K562 (cell line): ENCODE measurements around the gene GAPDHS. TPM values are rescaled to one million over a fixed set of nuclear protein-coding genes. Genes with fewer than 3 reads are reported as not detected.

Source experiments
- ATAC-seq: fragments of 200-7000 bp; cut with Tn5 transposase; 3 replicates; pipeline ENCODE4 v1.9.1; 2020; ENCODE audit warnings: moderate library complexity
- BruUV-seq: library from RNA; stranded (reverse); fragments of 400-500 nt; replicated peaks from 2 replicates; lab custom pipeline; 2021; lab: Mats Ljungman, UMichigan
- CTCF ChIA-PET: fragments of 300-600 bp; formaldehyde crosslinking; extraction: SDS; loops from one replicate; lab custom pipeline; 2021; ENCODE audit warnings: low intra/inter-chr PET ratio; lab: Yijun Ruan, JAX
- POLR2A ChIA-PET: fragments of 300-600, 350-650 bp; sonication (Branson Sonifier 250); formaldehyde crosslinking; extraction: SDS; loops from one replicate; lab custom pipeline; 2021; ENCODE audit warnings: antibody characterized with exemption, inconsistent platforms; lab: Yijun Ruan, JAX
- DNase-seq, 4 experiments: peaks; one replicate each; pipeline versions ENCODE4 v3.0.0 to v3.0.0-alpha.2; 2011 to 2018; ENCODE audit warnings: low spot score in 3 of 4, mixed read lengths in 3 of 4; ENCODE audit errors: extremely low read depth in 1 of 4
- FAIRE-seq: peaks from 2 replicates; lab custom pipeline; 2011; peaks lifted over from hg19 to GRCh38; lab: Jason Lieb, UNC
- H2AFZ ChIP-seq: 2 replicates; pipeline ENCODE4 v1.6.0; 2011; ENCODE audit warnings: low read depth, low read length, control low read depth, inconsistent platforms
- H3K27ac ChIP-seq: fragments of 200-600 bp; 3 replicates; pipeline ENCODE4 v1.8.0; 2011; ENCODE audit warnings: low read depth, mild to moderate bottlenecking, control low read depth, inconsistent platforms, low read length, moderate library complexity, mixed read lengths; ENCODE audit errors: extremely low read depth
- H3K27me3 ChIP-seq, 2 experiments: fragments of 300-600 bp in 1 of 2; 2 replicates in 1 of 2; 3 replicates in 1 of 2; pipeline versions ENCODE4 v1.6.0 to v1.8.0; 2011; ENCODE audit warnings: inconsistent platforms in 2 of 2, low read length in 2 of 2, mild to moderate bottlenecking in 1 of 2, mixed read lengths in 1 of 2, moderate library complexity in 1 of 2; ENCODE audit not compliant: control insufficient read depth in 2 of 2, insufficient read depth in 2 of 2
- H3K36me3 ChIP-seq: fragments of 300-600 bp; 3 replicates; pipeline ENCODE4 v1.8.0; 2011; ENCODE audit warnings: mild to moderate bottlenecking, low read length, inconsistent platforms; ENCODE audit not compliant: control insufficient read depth, insufficient read depth
- H3K4me1 ChIP-seq, 2 experiments: fragments of 200-600 bp in 1 of 2; replicated peaks in 1 of 2; 2 replicates in 1 of 2; 3 replicates in 1 of 2; pipeline versions ENCODE4 v1.5.1 to v1.8.0; 2011; ENCODE audit warnings: inconsistent platforms in 2 of 2, low read length in 2 of 2, mild to moderate bottlenecking in 1 of 2, mixed read lengths in 1 of 2, moderate library complexity in 1 of 2; ENCODE audit not compliant: control insufficient read depth in 2 of 2, insufficient read depth in 2 of 2
- H3K4me2 ChIP-seq: 2 replicates; pipeline ENCODE4 v1.6.1; 2011; ENCODE audit warnings: low read length, control low read depth, inconsistent platforms, mixed read lengths; ENCODE audit not compliant: insufficient read depth
- H3K4me3 ChIP-seq: fragments of 200-600 bp; sonication (generic), shearing (Covaris generic); 2 replicates; pipeline ENCODE4 v1.5.1; 2016; ENCODE audit warnings: control low read depth, inconsistent platforms
- H3K79me2 ChIP-seq: fragments of 200-600 bp; 3 replicates; pipeline ENCODE4 v1.8.0; 2011; ENCODE audit warnings: low read length, inconsistent platforms; ENCODE audit not compliant: control insufficient read depth, insufficient read depth
- H3K9ac ChIP-seq, 2 experiments: 2 replicates each; pipeline versions ENCODE4 v1.6.0 to v1.6.1; 2011; ENCODE audit warnings: low read depth in 2 of 2, low read length in 2 of 2, control low read depth in 1 of 2, inconsistent platforms in 1 of 2, mild to moderate bottlenecking in 1 of 2, mixed read lengths in 1 of 2; ENCODE audit not compliant: insufficient read depth in 1 of 2
- H3K9me1 ChIP-seq: one replicate; pipeline ENCODE4 v1.6.0; 2011; ENCODE audit warnings: inconsistent platforms, mild to moderate bottlenecking, low read length, moderate library complexity; ENCODE audit not compliant: control insufficient read depth, insufficient read depth
- H3K9me3 ChIP-seq: replicated peaks from 2 replicates; pipeline ENCODE4 v1.5.1; 2011; ENCODE audit warnings: low read depth, low read length, inconsistent platforms; ENCODE audit not compliant: control insufficient read depth, insufficient read depth
- H4K20me1 ChIP-seq: replicated peaks from 2 replicates; pipeline ENCODE4 v1.6.1; 2011; ENCODE audit warnings: low read length, inconsistent platforms, mixed read lengths; ENCODE audit not compliant: control insufficient read depth, insufficient read depth
- CAMTA2 ChIP-seq: fragments of 250-450 bp; sonication (Bioruptor Pico); conservative IDR thresholded peaks from 2 replicates; pipeline ENCODE4 v1.5.1; 2022
- CBX8 ChIP-seq: fragments of 200-600 bp; sonication (generic); IDR thresholded peaks from 2 replicates; pipeline ENCODE4 v1.6.1; 2012; ENCODE audit warnings: borderline replicate concordance, mixed run types, low read depth, mild to moderate bottlenecking, moderate library complexity, mixed read lengths, low read length, control low read depth, inconsistent platforms; ENCODE audit not compliant: poor library complexity, severe bottlenecking; ENCODE audit errors: extremely low read depth
- NFIX ChIP-seq: fragments of 250-450 bp; sonication (Bioruptor Pico); IDR thresholded peaks from 2 replicates; pipeline ENCODE4 v1.4.0; 2020; ENCODE audit warnings: low read depth, mild to moderate bottlenecking, moderate library complexity
- NRF1 ChIP-seq, 2 experiments: fragments of 450-650 bp; IDR thresholded peaks in 1 of 2; conservative IDR thresholded peaks in 1 of 2; 2 replicates each; pipeline ENCODE4 v1.6.1; 2014; ENCODE audit warnings: mild to moderate bottlenecking in 2 of 2
- THRA ChIP-seq: fragments of 450-650 bp; IDR thresholded peaks from 2 replicates; pipeline ENCODE4 v1.6.1; 2017; ENCODE audit warnings: mild to moderate bottlenecking, moderate library complexity
- ZBTB9 ChIP-seq: fragments of 450-650 bp; formaldehyde crosslinking; IDR thresholded peaks from 2 replicates; pipeline ENCODE4 v1.4.0; 2020; ENCODE audit warnings: mild to moderate bottlenecking, moderate library complexity
- ZNF384 ChIP-seq: IDR thresholded peaks from 2 replicates; pipeline ENCODE4 v1.6.1; 2012; ENCODE audit warnings: low read depth, low read length, improper control_type of control experiment
- ZNF561 ChIP-seq: fragments of 450-650 bp; formaldehyde crosslinking; conservative IDR thresholded peaks from 2 replicates; pipeline ENCODE4 v1.4.0; 2020; ENCODE audit warnings: mild to moderate bottlenecking, moderate library complexity
- WGBS: fragments of 100-300 bp; shearing (Covaris generic); methylation state at CpG from one replicate; pipeline ENCODE4 v1.1.6; 2016; ENCODE audit warnings: low coverage, mixed read lengths; ENCODE audit not compliant: insufficient coverage; ENCODE audit errors: missing lambda C conversion rate; 5-methylcytosine and 5-hydroxymethylcytosine counted together
- in situ Hi-C: fragments of 300-500 bp; cut with MboI; formaldehyde crosslinking; loops from 4 replicates; pipeline ENCODE4 v1.15.0; 2018; ENCODE audit warnings: inconsistent platforms, mixed read lengths
- intact Hi-C: fragments of 100-400 bp; cut with micrococcal nuclease; formaldehyde crosslinking; loops from 2 replicates; pipeline ENCODE4 v1.14.2; 2022
- polyA plus RNA-seq, 8 experiments: library from polyadenylated mRNA; depleted of rRNA in 4 of 8; stranded (reverse) in 5 of 8; unstranded in 3 of 8; fragments of >200 nt; fragmentation: Nextera tagmentation in 2 of 8; fragmentation: Illumina TruSeq in 1 of 8; extraction: Ambion mirVana in 2 of 8; extraction: Trizol in 1 of 8; gene quantifications; 2 replicates each; pipeline versions ENCODE4 v1.2.1 to v1.2.3, GENCODE V29; 2011 to 2014; ENCODE audit warnings: inconsistent platforms in 1 of 8, missing spikeins in 1 of 8
- total RNA-seq, 7 experiments: library from RNA; depleted of rRNA in 6 of 7; stranded (reverse); fragments of >200 nt in 6 of 7; fragmentation: Illumina TruSeq in 2 of 7; extraction: Trizol in 2 of 7; gene quantifications; 2 replicates each; pipeline versions ENCODE4 v1.2.1 to v1.2.3, GENCODE V29; 2011 to 2021; ENCODE audit warnings: low replicate concordance in 1 of 7
- TF ChIP-seq, protein P1 (sequence below): fragments of 450-650 bp; IDR thresholded peaks from 2 replicates; pipeline ENCODE4 v1.6.1; 2016; ENCODE audit warnings: low read depth, mild to moderate bottlenecking, moderate library complexity

GAPDHS gene
- total and polyA plus RNA-seq, 9 of the 15 experiments (the other 6 are each of a cell fraction or from before 2014, with no cell fraction given), result 0.08 to 0.12 TPM; not detected in 7

- peak in 1 of 4 experiments; percentile 29 for DNase-seq
Measured at GRCh38 chr19:35533822-35534392, 651 bp downstream of the GAPDHS start.

DNA sequence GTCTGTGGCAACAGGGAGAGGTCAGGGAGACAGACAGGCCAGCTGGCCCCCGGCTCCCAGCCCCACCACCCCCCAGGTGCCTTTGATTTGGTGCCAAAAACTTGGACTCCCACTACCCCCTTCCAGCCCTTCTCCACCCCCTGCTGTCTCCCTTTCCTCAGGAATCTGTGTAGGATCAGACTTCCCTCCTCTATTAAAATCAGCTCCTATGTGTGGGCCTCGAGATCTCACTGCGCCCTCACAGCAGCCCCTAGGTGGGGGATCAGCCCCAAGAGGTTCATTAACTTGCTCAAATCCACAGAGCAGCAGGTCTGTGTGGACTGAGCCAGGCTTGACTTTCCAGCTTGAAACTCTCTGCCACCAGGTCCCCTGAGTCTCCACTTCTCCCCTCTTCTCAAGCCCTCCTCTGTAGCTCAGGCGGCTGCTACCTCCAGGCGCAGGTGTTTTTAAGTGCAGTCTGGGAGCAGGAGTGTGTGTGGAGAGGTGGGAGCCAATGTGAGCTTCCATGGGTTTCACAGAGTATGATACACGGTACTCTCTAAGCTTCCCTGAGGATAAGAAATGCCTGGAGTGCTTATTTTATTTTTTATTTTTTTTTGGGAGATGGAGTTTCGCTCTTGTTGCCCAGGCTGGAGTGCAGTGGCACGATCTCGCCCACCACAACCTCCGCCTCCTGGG is 1.7 kb downstream of the GAPDHS start:
- ATAC-seq (no peak), DNase-seq (no peak), FAIRE-seq (no peak)
- no peak overlapping the region for H3K4me2 ChIP-seq
- H3K9me1 ChIP-seq, result no peaks in the 10 kb centered on the region
- H3K36me3 ChIP-seq, result no peaks in the 10 kb centered on the region
- H3K27me3 ChIP-seq, result peaks cover 24 to 56% of the 10 kb centered on the region in 2 experiments; a peak in 4 of 5 replicates
- no peak overlapping the region for H3K4me3 ChIP-seq
- intact Hi-C loops, result no loop called here
- CTCF ChIA-PET, result no interaction called here
- WGBS, result 23% methylated on average over 10 of the region's 10 CpGs
- H3K4me1 ChIP-seq, result peaks cover 3 to 16% of the 10 kb centered on the region in 2 experiments; a peak in 3 of 5 replicates
- no peak overlapping the region for H2AFZ ChIP-seq
- no peak overlapping the region for H3K27ac ChIP-seq
- H3K9ac ChIP-seq, result no peak overlapping the region
- no peaks in the 10 kb centered on the region for H3K9me3 ChIP-seq
- in situ Hi-C loops, result no loop called here
- H4K20me1 ChIP-seq, result no peaks in the 10 kb centered on the region; the same call in none of the 2 replicates
- POLR2A ChIA-PET, result interaction anchor here (0.7 kb wide), 1 partner anchor 264 kb away, joined by 3 read pairs; no protein-coding TSS in a partner anchor
- no TSS peak for BruUV-seq
- H3K79me2 ChIP-seq, result no peaks in the 10 kb centered on the region
- no peak for TF ChIP-seq THRA
- no peak for TF ChIP-seq ZNF384
- TF ChIP-seq ZNF561 (CRISPR knock-in tag), result no peak
- TF ChIP-seq, protein P1, sequence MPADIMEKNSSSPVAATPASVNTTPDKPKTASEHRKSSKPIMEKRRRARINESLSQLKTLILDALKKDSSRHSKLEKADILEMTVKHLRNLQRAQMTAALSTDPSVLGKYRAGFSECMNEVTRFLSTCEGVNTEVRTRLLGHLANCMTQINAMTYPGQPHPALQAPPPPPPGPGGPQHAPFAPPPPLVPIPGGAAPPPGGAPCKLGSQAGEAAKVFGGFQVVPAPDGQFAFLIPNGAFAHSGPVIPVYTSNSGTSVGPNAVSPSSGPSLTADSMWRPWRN, result no peak
- no peak for TF ChIP-seq ZBTB9
- TF ChIP-seq NFIX (CRISPR knock-in tag), result no peak
- TF ChIP-seq CBX8, result no peak

More at GRCh38 chr19:35533822-35534392, 651 bp downstream of the GAPDHS start:
- CTCF ChIA-PET, result no interaction called here
- ATAC-seq (peak; percentile 45), FAIRE-seq (no peak)
- Histone ChIP-seq H3K79me2 (no peaks in the 10 kb centered on the region), H3K4me1 (peaks cover 3 to 13% of the 10 kb centered on the region in 2 experiments; a peak in 3 of 5 replicates), H4K20me1 (peaks cover under 1% of the 10 kb centered on the region), H3K9me1 (no peaks in the 10 kb centered on the region), H3K27me3 (peaks cover 31 to 67% of the 10 kb centered on the region in 2 experiments), H3K27ac (no peak overlapping the region), H3K4me3 (no peak overlapping the region), H2AFZ (no peak overlapping the region), H3K9me3 (no peaks in the 10 kb centered on the region), H3K9ac (no peak overlapping the region; a peak in 1 of 4 replicates), H3K4me2 (no peak overlapping the region), H3K36me3 (no peaks in the 10 kb centered on the region)
- TF ChIP-seq CAMTA2 (CRISPR knock-in tag), result no peak
- TF ChIP-seq NRF1 (conservative IDR thresholded peaks at IDR 0.05 in 1 of 2, IDR thresholded peaks at IDR 0.05 in 1 of 2), result peak; percentile 53 to 64
- POLR2A ChIA-PET, result no interaction called here
- 5% methylated on average over 29 of the region's 30 CpGs for WGBS
- BruUV-seq, result no TSS peak
- in situ Hi-C loops, result no loop called here
- intact Hi-C loops, result no loop called here
